Measurements from ENCODE around the gene ARHGAP26.

ARHGAP26 gene

GRCh38 chr5:143217065-143217803 is 447.1 kb downstream of the ARHGAP26 start:
- DNase-seq (ENCODE audit: low read depth): peak; percentile 71

GRCh38 chr5:143217804-143218160 is 447.6 kb downstream of the ARHGAP26 start:
- peak overlapping the region; percentile 45 for H3K4me3 ChIP-seq (ENCODE audit: low read depth, low read length)
- TF ChIP-seq, protein P1, sequence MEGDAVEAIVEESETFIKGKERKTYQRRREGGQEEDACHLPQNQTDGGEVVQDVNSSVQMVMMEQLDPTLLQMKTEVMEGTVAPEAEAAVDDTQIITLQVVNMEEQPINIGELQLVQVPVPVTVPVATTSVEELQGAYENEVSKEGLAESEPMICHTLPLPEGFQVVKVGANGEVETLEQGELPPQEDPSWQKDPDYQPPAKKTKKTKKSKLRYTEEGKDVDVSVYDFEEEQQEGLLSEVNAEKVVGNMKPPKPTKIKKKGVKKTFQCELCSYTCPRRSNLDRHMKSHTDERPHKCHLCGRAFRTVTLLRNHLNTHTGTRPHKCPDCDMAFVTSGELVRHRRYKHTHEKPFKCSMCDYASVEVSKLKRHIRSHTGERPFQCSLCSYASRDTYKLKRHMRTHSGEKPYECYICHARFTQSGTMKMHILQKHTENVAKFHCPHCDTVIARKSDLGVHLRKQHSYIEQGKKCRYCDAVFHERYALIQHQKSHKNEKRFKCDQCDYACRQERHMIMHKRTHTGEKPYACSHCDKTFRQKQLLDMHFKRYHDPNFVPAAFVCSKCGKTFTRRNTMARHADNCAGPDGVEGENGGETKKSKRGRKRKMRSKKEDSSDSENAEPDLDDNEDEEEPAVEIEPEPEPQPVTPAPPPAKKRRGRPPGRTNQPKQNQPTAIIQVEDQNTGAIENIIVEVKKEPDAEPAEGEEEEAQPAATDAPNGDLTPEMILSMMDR (IDR thresholded peaks at IDR 0.05; ENCODE audit: insufficient read depth, low read depth, low read length, missing control alignments): no peak
- DNase-seq (ENCODE audit: low read depth): peak; percentile 90

More at GRCh38 chr5:143217065-143217803, 447.1 kb downstream of the ARHGAP26 start:
- peak overlapping the region; percentile 45 for H3K4me3 ChIP-seq (ENCODE audit: low read depth, low read length)
- TF ChIP-seq, protein P1 (IDR thresholded peaks at IDR 0.05; ENCODE audit: insufficient read depth, low read depth, low read length, missing control alignments): no peak

- H3K4me3 ChIP-seq (ENCODE audit: low read depth, low read length): no peak overlapping the region
- TF ChIP-seq, protein P1 (IDR thresholded peaks at IDR 0.05; ENCODE audit: insufficient read depth, low read depth, low read length, missing control alignments): no peak
- peak; percentile 51 for DNase-seq (ENCODE audit: low read depth)
Measured at GRCh38 chr5:143218517-143219170, 448.5 kb downstream of the ARHGAP26 start.

- H3K4me3 ChIP-seq (ENCODE audit: low read depth, low read length): no peak overlapping the region
- no peak for DNase-seq (ENCODE audit: low read depth)
- TF ChIP-seq, protein P1 (IDR thresholded peaks at IDR 0.05; ENCODE audit: insufficient read depth, low read depth, low read length, missing control alignments): no peak
Measured at GRCh38 chr5:143219696-143220095, 449.5 kb downstream of the ARHGAP26 start.

GRCh38 chr5:143220748-143221251 is 450.6 kb downstream of the ARHGAP26 start:
- peak; percentile 73 for DNase-seq (ENCODE audit: low read depth)
- peak overlapping the region; percentile 50 for H3K4me3 ChIP-seq (ENCODE audit: low read depth, low read length)
- TF ChIP-seq, protein P1 (IDR thresholded peaks at IDR 0.05; ENCODE audit: insufficient read depth, low read depth, low read length, missing control alignments): no peak

GRCh38 chr5:143222287-143223231 is 452.4 kb downstream of the ARHGAP26 start:
- DNase-seq (ENCODE audit: low read depth): peak; percentile 85
- TF ChIP-seq, protein P1 (IDR thresholded peaks at IDR 0.05; ENCODE audit: insufficient read depth, low read depth, low read length, missing control alignments): no peak
- H3K4me3 ChIP-seq (ENCODE audit: low read depth, low read length): peak overlapping the region; percentile 50
